HG03280 (cell line): ENCODE measurements around the gene COL25A1.
"Not testable (repeated sequence)": the region's sequence is repeated elsewhere in the genome, so short reads cannot be mapped to it uniquely, and the experiment has no call there.

Experiments
- ATAC-seq: cut with Tn5 transposase; IDR thresholded peaks from one replicate; pipeline ENCODE4 v1.9.1; 2021; ENCODE audit warnings: mild to moderate bottlenecking, moderate library complexity; ENCODE audit not compliant: unreplicated experiment

The COL25A1 gene

DNA sequence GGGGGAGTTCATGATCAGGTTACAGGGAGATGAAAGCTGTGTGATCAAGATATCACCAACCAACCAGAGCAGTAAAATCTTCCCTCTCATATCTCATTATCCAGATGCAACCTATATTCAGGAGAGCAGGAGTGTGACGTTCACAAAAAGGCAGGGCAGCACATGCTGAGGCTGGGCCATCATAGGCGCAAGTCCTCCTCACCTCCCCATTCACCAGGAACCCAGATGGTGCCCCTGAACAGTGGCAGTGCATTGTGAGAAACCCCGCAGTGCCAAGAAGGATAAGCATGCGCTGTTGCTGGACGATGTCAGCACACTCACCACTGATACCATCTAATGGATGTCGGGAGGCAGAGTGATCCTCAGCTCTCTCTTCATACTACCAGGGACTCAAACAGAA is 170.9 kb downstream of the COL25A1 start:
- no peak for ATAC-seq

- no peak for ATAC-seq
Measured at GRCh38 chr4:109128589-109128988, 173.9 kb downstream of the COL25A1 start.

GRCh38 chr4:109127866-109128265 is 174.6 kb downstream of the COL25A1 start:
- ATAC-seq = no peak

DNA sequence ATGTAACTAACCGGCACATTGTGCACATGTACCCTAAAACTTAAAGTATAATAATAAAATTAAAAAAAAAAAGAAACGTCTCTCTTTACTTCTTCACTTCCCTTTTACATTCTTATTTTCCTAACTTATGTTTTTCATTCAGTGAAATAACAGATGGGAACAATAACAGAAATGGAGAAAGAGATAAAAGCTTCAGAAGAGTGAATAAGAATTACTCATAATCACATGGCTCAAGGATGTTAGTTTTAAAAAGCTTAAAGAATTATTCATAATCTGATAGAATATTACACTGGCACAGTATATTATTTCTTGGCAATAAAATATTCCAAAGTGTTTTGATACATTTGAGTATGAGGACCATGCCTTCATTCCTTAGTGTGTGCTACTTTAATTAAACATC is 175.6 kb downstream of the COL25A1 start:
- no peak for ATAC-seq

DNA sequence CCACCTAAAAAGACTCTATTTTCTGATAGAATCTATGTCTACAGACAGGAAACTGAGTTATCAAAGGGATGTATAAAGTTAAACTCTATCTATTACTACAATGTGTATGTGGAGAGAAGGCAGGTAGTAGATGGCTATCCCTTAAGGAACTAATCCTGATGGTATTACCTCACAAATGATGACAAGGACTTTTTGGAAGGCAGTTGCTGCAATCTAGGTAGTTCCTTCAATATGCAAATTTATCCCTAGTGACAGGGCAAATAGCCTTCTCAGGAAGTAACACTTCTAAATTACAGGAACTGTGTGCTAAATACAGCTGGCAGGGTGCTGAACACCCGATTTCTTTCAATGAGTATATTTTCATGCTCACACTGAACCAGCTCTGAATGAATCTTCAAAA is 177.4 kb downstream of the COL25A1 start:
- no peak for ATAC-seq

- no peak for ATAC-seq
Measured at GRCh38 chr4:109123951-109124350, 178.5 kb downstream of the COL25A1 start.

DNA sequence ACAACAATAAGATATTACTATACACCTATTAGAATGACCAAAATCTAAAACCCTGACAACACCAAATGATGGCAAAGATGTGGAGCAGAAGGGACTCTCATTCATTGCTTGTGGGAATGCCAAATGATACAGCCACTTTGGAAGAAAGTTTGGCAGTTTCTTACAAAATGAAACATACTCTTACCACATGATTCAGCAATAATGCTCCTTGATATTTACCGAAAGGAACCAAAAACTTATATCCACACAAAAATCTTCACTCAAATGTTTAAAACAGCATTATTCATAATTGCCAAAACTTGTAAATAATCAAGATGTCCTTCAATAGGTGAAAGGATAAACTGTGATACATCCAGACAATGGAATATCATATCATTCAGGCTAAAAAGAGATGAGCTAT is 180.9 kb downstream of the COL25A1 start:
- no peak for ATAC-seq

GRCh38 chr4:109119852-109120251 is 182.6 kb downstream of the COL25A1 start:
- no peak for ATAC-seq

- ATAC-seq = no peak
Measured at GRCh38 chr4:109118635-109119034, 183.8 kb downstream of the COL25A1 start.

DNA sequence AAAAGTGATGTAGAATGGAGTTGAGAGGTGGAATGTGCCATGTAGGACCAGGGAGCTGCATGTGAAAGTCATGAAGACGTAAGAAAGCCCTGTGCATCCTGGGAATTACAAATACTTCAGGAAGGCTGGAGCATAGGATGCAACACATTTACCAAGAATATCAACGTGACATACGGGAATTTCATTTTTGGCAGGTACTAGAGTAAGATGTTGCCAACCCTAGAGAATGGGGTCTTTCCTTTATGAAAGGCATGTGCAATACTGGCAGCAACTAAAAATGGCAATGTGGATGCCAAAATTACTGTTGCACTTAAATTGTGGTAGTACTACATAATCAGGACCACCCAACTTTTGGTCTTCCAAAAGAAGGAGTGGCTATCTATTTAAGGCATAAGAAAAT is 188.0 kb downstream of the COL25A1 start:
- no peak for ATAC-seq

- ATAC-seq = no peak
Measured at GRCh38 chr4:109113521-109113920, 188.9 kb downstream of the COL25A1 start.

- no peak for ATAC-seq
Measured at GRCh38 chr4:109111031-109111430, 191.4 kb downstream of the COL25A1 start.

GRCh38 chr4:109108215-109108614 is 194.2 kb downstream of the COL25A1 start:
- ATAC-seq = not testable (repeated sequence)

DNA sequence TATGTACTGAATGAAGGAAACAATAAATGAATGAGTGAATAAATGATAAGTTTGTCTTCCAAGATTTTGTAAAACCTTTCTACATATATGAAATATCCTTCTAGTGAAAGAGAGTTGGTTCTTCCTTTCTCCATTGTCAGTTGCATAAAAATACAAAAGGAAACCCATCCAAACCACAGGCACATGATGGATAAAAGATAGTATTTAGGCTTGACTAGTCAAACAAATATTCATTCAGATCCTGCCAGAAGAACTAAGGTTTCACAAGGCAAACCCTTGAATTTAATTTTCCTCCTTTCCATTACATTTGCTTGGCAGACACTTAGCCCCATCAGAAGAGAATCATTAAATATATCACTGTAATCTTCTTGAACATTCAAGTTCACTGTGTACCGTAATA is 208.4 kb downstream of the COL25A1 start:
- ATAC-seq = no peak

DNA sequence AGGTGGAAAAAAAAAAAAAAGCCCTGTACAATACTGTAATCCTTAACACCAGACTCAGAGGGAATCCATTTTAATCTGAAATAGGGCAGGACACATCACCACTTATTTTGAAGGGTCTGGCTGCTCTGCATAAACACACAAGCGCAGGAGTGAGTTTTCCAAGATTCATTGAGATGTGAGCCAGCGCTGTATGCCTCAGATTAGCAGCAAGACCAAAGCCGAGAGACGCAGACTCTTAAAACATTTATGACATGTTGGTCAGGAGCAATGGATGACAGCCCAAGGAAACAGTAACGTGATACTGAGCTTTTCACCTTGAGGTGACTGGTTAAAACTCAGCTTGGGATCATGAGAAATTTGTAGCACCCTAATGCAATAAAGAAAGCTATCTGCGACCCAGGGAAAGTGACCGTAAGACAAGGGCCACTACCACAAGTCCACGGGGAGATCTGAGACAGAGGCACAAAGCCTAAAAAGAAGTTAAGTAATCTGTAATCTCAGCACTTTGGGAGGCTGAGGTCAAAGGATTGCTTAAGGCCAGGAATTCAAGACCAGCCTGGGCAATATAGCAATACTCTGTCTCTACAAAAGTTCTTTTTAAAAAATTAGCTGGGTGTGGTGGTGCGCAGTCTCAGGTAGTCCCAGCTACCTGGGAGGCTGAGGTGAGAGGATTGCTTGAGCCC is 210.6 kb downstream of the COL25A1 start:
- no peak for ATAC-seq

- no peak for ATAC-seq
Measured at GRCh38 chr4:109083911-109084310, 218.5 kb downstream of the COL25A1 start.

- ATAC-seq = no peak
Measured at GRCh38 chr4:109079731-109080130, 222.7 kb downstream of the COL25A1 start.

GRCh38 chr4:109079201-109079600 is 223.3 kb downstream of the COL25A1 start:
- ATAC-seq = no peak

- ATAC-seq = no peak
Measured at GRCh38 chr4:109078724-109079123, 223.7 kb downstream of the COL25A1 start.

- ATAC-seq = no peak
Measured at GRCh38 chr4:109077505-109077904, 225.0 kb downstream of the COL25A1 start.

GRCh38 chr4:109076709-109077108 is 225.7 kb downstream of the COL25A1 start:
- not testable (repeated sequence) for ATAC-seq

- ATAC-seq = no peak
Measured at GRCh38 chr4:109075621-109076020, 226.8 kb downstream of the COL25A1 start.

DNA sequence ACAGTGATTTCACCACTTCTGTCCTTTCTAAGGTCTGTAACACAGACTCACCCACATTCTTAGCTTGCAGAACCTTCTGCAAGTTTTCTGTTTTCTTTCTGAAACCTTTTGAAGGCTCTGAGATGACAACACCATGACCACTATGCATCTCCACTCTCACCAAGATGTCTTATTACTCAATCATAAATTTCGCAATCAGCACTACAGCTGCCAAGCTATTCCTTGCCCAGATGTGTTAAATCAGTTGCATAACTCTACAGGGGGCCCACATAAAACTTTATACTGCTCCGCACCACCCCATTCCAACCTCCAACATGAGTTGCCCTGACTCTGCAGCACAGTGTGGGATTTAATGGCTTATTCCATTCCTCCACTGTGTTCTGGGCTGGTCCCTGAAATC is 229.9 kb downstream of the COL25A1 start:
- ATAC-seq = no peak
